Breast epithelium (tissue), 4 donors: Measurements from ENCODE around the gene DOK5. TPM values are rescaled to one million over a fixed set of nuclear protein-coding genes. Genes with fewer than 3 reads are reported as not detected.

Experiments
- DNase-seq, 2 donors: peaks; one replicate each; pipeline ENCODE4 v3.0.0-alpha.2; 2019; ENCODE audit warnings: low spot score in 2 of 2
- H3K27ac ChIP-seq, 2 donors: fragments of 200-600 bp; sonication (generic) in 1 of 2; one replicate each; pipeline ENCODE4 v1.5.1; 2016 to 2019; ENCODE audit warnings: mild to moderate bottlenecking in 1 of 2
- H3K27me3 ChIP-seq, 2 donors: fragments of 200-600 bp; sonication (generic) in 1 of 2; one replicate each; pipeline versions ENCODE4 v1.5.1 to v1.6.0; 2017 to 2019; ENCODE audit warnings: control low read depth in 1 of 2, mild to moderate bottlenecking in 1 of 2
- H3K36me3 ChIP-seq: fragments of 200-600 bp; one replicate; pipeline ENCODE4 v1.5.1; 2019
- H3K4me1 ChIP-seq, 2 donors: fragments of 200-600 bp; sonication (generic); one replicate each; pipeline ENCODE4 v1.5.1; 2016 to 2019; ENCODE audit warnings: control low read depth in 1 of 2
- H3K4me3 ChIP-seq, 3 donors: fragments of 200-600 bp; sonication (generic); 1 replicate in 2 of 3; 2 replicates in 1 of 3; pipeline ENCODE4 v1.5.1; 2016 to 2019; ENCODE audit warnings: mild to moderate bottlenecking in 3 of 3, moderate library complexity in 2 of 3
- H3K9me3 ChIP-seq, 2 donors: fragments of 200-600 bp; sonication (generic) in 1 of 2; one replicate each; pipeline ENCODE4 v1.5.1; 2016 to 2019; ENCODE audit warnings: control low read depth in 1 of 2
- CTCF ChIP-seq, 3 donors: fragments of 450-650 bp; IDR thresholded peaks; one replicate each; pipeline ENCODE4 v1.5.1; 2016 to 2017; ENCODE audit warnings: antibody characterized with exemption in 3 of 3, mild to moderate bottlenecking in 3 of 3, moderate library complexity in 3 of 3
- POLR2A ChIP-seq: fragments of 450-650 bp; IDR thresholded peaks from one replicate; pipeline ENCODE4 v1.6.1; 2016; ENCODE audit warnings: antibody characterized with exemption, mild to moderate bottlenecking, moderate library complexity
- POLR2AphosphoS5 ChIP-seq, 3 donors: sonication (generic); formaldehyde crosslinking; IDR thresholded peaks; one replicate each; pipeline ENCODE4 v1.6.1; 2017; ENCODE audit warnings: antibody characterized with exemption in 3 of 3
- intact Hi-C: fragments of 100-400 bp; cut with DNase I; formaldehyde crosslinking; loops from one replicate; pipeline ENCODE4 v1.15.1; 2023; ENCODE audit warnings: low total_unique reads
- total RNA-seq, 3 donors: library from RNA; depleted of rRNA; stranded (reverse); fragments of >200 nt; gene quantifications; one replicate each; pipeline ENCODE4 v1.1.0, GENCODE V29; 2016

DOK5 gene
- total RNA-seq, 3 donors from 2014 or later: 2.0 to 4.0 (median 3.4) TPM

- Histone ChIP-seq H3K27ac (no peak overlapping the region), H3K36me3 (no peaks in the 10 kb centered on the region), H3K4me1 (no peaks in the 10 kb centered on the region), H3K27me3 (no peaks in the 10 kb centered on the region), H3K9me3 (no peaks in the 10 kb centered on the region), H3K4me3 (no peak overlapping the region)
- intact Hi-C loops: no loop called here
- TF ChIP-seq CTCF (IDR thresholded peaks at IDR 0.05) (no peak), POLR2AphosphoS5 (IDR thresholded peaks at IDR 0.05) (no peak), POLR2A (no peak)
- no peak for DNase-seq
These were observed 182.0 kb downstream of the DOK5 start for GRCh38 chr20:54657268-54657826.

GRCh38 chr20:54658525-54658924, 183.1 kb downstream of the DOK5 start:
- no peaks in the 10 kb centered on the region for H3K4me1 ChIP-seq
- TF ChIP-seq CTCF (IDR thresholded peaks at IDR 0.05) (no peak), POLR2A (no peak), POLR2AphosphoS5 (IDR thresholded peaks at IDR 0.05) (no peak)

GRCh38 chr20:54661265-54661664, 185.9 kb downstream of the DOK5 start:
- intact Hi-C loops: no loop called here
- Histone ChIP-seq H3K4me1 (no peaks in the 10 kb centered on the region), H3K27ac (no peak overlapping the region), H3K4me3 (no peak overlapping the region), H3K36me3 (no peaks in the 10 kb centered on the region), H3K27me3 (no peaks in the 10 kb centered on the region), H3K9me3 (no peaks in the 10 kb centered on the region)
- TF ChIP-seq POLR2A (no peak), CTCF (IDR thresholded peaks at IDR 0.05) (no peak), POLR2AphosphoS5 (IDR thresholded peaks at IDR 0.05) (no peak)
- no peak for DNase-seq

More at GRCh38 chr20:54658525-54658924, 183.1 kb downstream of the DOK5 start:
- DNase-seq: no peak
- H3K27ac ChIP-seq: no peak overlapping the region
- H3K9me3 ChIP-seq: no peaks in the 10 kb centered on the region
- H3K36me3 ChIP-seq: no peaks in the 10 kb centered on the region
- H3K4me3 ChIP-seq: no peak overlapping the region
- no peaks in the 10 kb centered on the region for H3K27me3 ChIP-seq
- intact Hi-C loops: no loop called here

- H3K9me3 ChIP-seq: no peaks in the 10 kb centered on the region
- intact Hi-C loops: no loop called here
- TF ChIP-seq CTCF (IDR thresholded peaks at IDR 0.05) (no peak), POLR2A (no peak), POLR2AphosphoS5 (IDR thresholded peaks at IDR 0.05) (no peak)
- no peaks in the 10 kb centered on the region for H3K27me3 ChIP-seq
- DNase-seq: no peak
- H3K4me1 ChIP-seq: no peaks in the 10 kb centered on the region
- no peak overlapping the region for H3K4me3 ChIP-seq
- no peaks in the 10 kb centered on the region for H3K36me3 ChIP-seq
- no peak overlapping the region for H3K27ac ChIP-seq
These were observed 186.6 kb downstream of the DOK5 start for GRCh38 chr20:54661880-54662465.

- no peak overlapping the region for H3K4me3 ChIP-seq
- H3K27ac ChIP-seq: no peak overlapping the region
- TF ChIP-seq CTCF (IDR thresholded peaks at IDR 0.05) (no peak), POLR2A (no peak), POLR2AphosphoS5 (IDR thresholded peaks at IDR 0.05) (no peak)
- no peaks in the 10 kb centered on the region for H3K4me1 ChIP-seq
- no peaks in the 10 kb centered on the region for H3K9me3 ChIP-seq
- no peak for DNase-seq
- H3K27me3 ChIP-seq: no peaks in the 10 kb centered on the region
- no peaks in the 10 kb centered on the region for H3K36me3 ChIP-seq
- intact Hi-C loops: no loop called here
These were observed 190.4 kb downstream of the DOK5 start for GRCh38 chr20:54665812-54666211.
